ENCODE data around the gene TBC1D1.

The TBC1D1 gene

DNA sequence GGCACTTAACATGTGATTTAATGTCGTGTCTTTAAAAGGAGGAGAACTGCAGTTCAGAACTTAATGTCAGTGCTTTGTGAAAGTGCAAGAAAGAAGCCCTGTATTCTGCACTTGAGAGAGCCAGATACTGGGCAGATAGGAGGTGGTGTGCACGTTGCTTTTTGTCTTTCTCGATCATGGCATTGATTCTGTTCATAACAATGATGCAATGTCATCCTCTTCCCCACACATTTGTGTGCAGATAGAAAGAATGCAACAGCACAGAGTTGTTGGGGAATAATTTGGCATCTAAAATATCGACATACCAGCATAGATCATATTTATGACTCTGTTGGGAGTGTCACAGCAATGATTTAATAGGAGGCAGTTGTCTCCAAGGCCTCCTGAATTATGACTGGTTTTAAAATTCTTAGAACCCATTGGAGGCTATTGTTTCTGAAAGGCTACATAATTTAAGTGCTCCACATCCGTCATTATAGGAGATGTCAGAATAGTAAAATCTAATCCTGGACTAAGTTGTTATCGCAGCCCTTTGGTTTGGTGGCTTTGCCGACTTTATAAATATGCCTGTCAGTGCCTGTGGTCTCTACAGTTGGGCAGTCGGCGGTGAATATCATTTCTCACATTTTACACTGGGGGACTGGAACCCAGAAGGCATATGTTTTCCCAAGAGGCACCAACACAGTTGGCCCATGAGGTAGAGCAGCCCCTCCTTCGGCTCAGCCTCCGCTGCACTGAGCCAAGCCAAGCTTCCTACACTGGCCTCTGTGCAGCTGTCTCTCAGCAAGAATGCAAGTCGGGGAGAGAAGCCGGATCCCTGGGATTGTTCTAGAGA is 194.2 kb downstream of the TBC1D1 start:
- no peak for DNase-seq

DNA sequence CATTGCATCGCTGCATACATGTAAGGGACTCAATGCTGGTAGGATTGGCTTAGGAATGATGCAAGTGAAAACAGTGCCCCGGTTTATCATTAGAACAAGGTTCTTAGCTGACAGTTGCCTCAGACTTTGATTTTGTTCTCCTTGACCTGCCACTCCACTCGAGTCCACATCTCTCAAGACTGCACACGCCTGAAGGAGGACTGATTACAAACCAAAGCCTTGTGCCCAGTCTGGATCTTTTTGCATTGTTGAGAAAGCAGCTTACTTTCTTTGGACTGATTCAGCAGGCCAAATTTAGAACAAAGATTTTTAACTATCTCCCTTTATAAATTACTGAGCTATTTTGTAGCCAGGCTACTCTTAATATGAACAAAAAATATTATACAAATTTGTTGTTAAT is 194.9 kb downstream of the TBC1D1 start:
- no peak for DNase-seq

DNA sequence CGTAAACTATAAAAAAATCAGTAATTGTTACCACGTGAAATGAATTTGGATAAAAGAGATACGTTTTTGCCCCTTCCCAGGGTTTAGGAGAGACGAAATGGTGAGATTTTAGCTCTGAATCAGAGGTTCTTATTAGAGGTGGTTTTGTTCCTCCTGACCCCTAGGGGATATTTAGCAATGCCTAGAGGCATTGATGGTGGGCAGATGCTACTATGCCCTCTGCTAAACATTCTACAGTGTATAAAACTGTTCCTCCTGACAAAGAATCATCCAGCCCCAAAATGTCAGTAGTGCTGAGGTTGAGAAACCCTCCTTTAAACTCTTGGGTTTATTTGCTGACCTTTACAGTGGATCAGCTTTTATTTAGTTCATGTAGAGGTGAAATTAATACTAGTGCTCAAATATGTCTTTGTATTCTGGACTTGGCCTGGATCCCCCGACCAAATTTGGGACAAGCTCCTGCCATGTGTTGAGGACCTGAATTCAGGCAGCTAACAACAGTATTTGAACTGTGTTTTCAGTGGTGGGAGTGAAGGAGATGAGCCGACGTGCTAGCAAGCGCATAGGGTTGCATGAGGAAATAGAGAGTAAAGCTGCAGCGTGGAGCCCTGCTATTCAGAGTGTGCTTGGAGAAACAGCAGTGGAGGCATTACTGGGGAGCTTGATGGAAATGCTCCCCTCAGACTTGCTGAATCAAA is 195.4 kb downstream of the TBC1D1 start:
- no peak for DNase-seq

DNA sequence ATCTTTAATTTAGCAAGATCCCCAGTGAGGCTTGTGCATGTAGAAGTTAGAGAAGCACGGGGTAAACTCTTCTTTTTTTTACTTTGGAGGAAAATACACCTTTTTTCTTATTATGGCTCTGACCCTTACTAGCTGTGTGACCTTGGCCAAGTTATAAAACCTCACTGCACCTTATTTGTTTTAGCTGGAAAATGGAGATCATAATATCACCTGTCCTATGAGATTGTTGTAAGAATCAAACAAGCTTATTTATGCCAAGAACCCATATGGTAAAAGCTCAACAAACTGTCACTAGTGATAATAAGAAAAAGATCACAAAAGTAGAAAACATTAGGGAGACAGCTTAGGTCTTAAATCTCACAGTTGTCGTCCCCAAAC is 196.0 kb downstream of the TBC1D1 start:
- DNase-seq: no peak

DNA sequence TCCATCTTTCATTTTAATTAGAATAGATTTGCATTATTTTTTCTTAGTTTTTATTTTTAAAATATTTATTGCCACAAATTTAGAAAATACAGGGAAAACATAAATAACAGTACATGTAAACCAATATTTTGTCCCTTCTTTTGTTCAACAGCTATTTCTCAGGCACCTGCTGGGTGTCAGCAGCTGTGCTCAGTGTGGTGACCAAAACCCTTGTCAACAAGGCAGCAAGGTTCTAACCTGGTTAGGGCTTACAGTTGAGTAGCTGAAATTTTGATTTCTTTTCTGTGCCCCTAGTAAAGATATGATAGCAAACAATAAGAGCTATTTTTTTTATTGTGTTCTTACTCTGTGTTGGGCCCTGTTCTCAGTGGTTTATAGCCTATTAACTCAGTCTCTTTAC is 197.4 kb downstream of the TBC1D1 start:
- DNase-seq: no peak

DNA sequence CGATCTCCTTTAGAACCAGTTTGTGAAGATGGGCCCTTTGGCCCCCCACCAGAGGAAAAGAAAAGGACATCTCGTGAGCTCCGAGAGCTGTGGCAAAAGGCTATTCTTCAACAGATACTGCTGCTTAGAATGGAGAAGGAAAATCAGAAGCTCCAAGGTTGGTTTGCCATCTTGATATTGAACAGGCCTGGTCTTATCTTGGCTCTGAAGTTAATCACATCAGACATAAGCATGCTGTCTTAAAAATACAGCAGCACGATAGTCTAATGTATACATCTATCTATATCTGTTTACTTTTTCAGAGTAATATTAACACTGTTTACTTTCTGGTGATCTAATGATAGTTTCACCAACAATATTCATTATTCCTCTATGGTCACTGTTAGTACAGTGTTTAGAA is 199.1 kb downstream of the TBC1D1 start:
- DNase-seq: no peak

DNA sequence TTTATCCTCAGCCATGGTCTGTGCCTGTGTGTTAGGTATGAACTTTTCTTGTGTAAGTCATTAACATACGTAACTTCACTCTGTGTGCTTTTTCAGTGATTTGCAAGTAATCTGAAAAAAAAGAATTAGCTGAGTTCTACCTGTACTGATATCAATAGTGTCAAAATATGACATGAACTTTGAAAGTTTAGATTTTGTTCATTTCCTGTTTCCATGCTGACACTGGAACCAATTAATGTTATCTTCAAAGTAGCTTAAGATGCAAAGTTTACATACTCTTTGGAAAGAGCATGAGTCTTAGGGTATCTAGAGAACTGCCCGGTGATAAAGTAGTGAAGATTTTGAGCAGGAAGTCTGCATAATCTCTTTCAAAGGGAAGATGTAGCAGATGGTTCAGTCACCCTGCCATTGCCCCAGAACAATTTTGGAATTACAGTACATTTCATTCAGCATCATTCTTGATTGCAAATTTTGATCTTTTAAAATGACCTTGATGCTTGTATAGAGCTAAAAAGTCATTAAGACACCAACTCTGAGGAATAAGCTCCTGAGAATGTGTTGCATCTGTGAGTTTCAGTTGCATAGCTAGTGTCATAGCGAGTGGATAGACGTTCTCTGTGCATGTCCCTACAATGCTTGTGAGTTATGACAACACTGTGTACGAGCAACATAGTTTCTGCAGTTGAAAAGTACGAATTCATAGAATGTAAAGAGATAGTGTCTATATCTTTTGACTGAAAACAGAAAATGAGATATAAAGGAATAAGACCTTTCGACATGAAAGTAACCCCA is 199.8 kb downstream of the TBC1D1 start:
- no peak for DNase-seq

DNA sequence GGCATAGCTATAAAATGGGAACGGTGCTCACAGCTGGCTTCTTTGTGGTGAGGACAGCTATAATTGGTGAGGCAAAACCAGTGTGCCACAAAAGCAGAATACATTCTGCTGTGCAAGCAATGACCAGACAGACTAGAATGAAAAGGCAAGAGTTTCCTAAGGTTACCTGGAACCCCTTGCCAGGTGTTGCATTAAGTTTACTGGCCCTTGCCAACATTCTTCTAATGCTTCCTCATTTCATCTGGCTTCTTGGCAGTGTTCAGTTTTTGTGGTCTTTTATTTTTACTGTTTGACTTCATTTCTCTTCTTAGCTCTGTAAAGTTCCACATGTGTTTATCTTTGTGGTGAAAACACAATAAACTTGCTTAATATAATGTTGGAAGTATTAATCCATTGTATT is 200.8 kb downstream of the TBC1D1 start:
- no peak for DNase-seq

DNA sequence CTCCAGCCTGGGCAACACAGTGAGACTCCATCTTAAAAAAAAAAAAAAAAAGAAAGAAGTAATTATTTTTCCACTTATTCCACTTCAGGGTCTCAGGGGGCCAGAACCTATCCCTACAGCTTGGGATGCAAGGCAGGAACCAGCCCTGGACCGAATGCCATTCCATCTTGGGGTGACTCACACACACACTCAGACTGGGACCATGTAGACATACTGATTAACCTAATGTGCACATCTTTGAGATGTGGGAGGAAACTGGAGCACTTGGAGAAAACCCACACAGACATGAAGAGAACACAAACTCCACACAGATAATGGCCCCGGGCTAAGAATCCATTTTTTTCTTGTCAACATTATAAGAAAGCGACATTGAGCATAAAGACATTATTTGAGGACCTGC is 201.8 kb downstream of the TBC1D1 start:
- DNase-seq: no peak

DNA sequence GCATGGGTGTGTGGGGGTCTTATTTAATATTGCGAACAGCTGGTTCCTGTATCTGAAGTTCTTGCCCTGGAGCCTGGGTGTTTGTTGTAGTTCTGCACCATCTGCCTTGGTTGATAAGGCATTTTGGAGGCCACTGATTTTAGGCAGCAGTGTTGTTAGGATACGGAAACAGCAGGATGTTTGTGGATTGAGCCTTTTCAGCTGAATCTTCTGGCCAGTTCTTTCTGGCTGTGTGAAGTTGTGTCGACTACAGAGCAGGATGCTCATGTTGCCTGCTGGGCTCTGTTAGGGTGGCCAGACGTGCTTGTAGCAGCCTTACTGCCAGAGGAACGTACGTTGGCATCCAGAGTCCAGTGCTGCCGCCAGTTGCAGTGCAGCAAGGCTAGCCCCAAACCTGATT is 203.5 kb downstream of the TBC1D1 start:
- DNase-seq: no peak

DNA sequence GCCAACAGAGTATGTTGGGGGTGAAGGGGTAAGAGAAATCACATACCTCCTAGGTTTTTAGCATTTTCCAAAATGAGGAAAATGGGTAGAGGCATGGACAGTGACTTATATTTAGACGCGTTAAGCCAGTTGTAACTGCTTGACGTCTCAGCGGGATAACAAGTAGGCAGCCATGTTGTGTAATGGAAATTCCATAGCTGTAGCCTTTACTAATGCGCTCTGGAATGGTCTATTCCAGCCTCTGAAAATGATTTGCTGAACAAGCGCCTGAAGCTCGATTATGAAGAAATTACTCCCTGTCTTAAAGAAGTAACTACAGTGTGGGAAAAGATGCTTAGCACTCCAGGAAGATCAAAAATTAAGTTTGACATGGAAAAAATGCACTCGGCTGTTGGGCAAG is 204.8 kb downstream of the TBC1D1 start:
- no peak for DNase-seq

DNA sequence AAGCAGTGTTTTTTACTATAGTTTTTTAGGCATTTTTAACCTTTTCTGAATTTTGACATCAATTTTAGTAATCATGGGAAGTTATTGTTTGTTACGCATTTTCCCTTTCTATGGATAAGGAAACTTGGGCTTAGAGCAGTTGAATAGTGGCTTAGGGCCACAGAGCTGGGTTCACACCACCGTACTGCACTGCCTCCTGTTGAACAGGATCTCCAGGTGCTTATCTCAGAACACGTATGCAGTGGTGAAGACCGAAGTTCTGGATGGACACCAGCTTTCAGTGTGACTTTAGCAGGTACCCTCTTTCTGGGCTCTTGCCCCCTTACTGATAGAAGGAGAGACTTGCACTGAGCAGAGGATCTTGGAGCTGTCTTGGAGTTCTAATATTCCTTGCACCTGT is 206.9 kb downstream of the TBC1D1 start:
- DNase-seq: no peak

DNA sequence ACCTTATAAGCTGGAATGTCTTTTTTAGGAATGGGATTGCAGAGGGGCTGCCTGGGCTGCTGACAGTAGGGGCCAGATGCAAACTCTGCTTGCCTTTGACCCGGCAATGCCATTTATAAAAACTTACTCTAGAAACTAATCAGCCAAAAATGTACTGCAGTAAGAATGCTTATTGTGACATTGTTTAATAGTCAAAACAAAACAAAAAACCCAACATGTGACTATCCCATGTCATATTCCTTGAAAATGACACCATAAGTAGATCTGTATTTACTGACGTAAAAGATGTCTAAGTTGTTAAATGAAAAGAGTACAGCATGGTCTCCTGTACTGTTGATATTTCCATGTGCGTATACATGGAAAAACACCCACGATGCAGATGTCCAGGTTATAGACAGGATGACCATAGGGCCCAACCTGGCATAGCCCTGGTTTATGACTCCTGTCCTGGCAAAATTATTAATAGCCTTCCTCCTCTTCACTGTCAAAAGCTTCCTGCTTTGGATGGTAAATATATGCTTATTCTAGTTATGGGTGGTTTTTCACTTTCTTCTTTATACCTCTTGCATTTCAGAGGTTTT is 208.2 kb downstream of the TBC1D1 start:
- DNase-seq: no peak

DNA sequence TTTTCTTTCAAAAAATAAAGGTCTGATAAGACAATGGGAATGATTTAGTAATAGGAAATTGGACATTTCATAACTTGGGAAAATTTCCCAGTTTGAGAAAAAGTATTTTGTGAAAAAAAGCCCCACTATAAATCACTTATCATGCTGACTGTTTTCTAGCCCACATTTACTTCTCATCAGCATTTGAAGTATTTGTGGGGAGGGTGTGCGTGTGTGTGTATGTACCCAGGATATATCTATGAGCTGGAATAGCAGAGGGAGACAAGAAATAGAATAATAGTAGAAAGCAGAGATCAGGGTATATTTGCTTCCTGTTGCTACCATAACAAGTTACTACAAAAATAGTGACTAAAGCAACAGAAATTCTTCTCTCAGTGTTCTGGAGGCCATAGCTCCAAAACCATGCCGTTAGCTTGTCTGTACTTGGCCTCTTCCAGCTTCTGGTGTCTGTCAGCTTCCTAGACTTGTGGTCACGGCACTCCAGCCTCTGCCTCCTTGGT is 209.1 kb downstream of the TBC1D1 start:
- DNase-seq: no peak

DNA sequence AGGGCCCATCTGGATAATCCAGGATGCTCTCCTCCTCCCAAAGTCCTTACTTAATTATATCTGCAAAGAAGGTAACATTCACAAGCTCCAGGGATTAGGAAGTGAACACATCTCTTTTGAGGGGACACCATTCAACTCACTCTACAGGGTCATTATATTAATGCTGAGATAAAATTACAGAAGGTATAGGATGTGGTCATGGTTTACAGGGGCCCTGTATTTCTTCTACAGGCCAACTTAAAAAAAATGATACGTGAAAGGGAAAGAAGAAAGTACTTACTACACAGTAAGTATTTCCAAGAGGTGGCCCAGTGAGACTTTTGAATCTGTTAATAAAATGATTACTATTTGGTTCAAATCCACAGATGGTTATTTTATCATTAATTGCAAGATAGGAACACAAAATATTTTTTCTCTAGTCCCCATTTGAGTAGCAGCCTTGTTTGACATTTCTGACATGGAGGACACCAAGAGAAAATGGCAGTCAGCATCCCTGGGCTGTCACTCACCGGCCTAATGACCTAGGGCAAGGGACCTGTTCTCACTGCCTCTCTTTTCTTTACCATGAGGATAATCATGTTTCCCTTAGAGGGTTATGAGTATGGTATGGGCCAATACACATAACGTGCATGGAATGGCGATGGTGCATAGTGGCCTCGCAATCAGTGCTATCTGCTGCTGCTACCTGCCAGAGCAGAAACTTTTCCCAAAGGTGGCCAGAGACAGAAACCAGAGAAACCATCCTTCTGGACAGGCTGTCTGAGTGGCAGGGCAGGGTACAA is 209.8 kb downstream of the TBC1D1 start:
- DNase-seq: no peak

DNA sequence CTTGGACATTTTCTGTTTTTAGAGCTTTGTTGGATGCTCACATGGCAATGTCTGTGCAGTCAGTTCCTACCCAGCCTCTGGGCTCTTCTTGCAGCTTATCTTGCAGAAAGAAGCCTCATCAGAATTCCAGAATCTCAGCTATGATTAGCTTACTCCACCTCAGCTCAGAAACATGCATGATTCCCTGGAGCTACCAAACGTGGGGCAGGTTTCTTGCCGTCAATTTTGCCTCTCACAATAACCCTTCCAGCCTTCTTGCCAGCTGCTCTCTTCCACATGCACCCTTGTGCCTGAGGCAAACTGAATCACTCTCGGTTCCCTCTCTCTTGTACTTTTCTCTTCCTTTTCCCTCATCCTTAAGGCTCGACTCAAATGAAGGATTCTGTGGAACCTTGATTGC is 210.7 kb downstream of the TBC1D1 start:
- DNase-seq: no peak

DNA sequence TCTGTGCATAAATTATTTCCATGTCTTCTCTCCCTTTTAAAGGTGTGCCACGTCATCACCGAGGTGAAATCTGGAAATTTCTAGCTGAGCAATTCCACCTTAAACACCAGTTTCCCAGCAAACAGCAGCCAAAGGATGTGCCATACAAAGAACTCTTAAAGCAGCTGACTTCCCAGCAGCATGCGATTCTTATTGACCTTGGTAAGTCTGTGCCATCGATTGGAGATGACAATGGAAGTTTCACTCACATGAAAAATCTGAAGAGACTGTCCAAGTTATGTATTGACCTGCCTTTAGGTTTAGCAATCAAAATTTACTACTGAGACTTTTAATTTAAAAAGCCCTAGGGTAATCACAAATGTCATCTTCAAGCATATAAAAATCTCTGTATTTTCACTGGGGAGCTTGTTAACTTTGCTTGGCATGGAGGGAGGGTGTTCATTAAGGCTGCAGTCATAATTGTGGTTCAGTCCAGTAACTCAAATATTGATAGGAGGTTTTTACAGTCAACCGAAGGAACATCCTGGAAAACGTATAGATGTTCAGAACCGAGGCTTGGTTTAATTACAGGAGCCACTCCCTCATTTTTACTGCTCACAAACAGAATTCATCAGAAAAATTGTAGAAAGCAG is 212.2 kb downstream of the TBC1D1 start:
- DNase-seq: no peak

DNA sequence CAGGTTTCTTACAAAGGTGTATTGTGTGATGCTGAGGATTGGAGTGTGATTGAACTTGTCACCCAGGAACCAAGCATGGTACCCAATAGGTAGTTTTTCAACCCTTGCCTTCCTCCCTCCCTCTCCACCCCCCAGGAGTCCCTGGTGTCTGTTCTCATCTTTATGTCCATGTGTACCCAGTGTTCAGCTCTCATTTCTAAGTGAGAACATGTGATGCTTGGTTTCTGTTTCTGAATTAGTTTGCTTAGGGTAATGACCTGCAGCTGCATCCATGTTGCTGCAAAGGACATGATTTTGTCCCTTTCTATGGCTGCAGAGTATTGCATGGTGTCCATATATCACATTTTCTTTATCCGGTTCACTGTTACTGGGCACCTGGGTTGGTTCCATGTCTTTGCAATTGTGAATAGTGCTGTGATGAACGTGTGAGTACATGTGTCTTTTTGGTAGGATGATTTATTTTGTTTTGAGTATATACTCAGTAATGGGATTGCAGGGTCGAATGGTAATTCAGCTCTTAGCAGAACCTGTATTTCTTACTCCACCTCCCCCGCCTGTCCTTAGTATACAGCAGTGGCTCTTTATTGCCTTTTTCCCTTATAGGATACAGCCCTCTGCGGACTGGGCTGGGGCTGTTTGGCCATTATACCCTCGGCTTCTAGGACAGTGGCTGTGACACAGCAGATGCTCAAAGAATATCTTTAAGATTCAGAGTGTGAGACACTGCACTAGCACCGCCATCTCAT is 214.8 kb downstream of the TBC1D1 start:
- no peak for DNase-seq

DNA sequence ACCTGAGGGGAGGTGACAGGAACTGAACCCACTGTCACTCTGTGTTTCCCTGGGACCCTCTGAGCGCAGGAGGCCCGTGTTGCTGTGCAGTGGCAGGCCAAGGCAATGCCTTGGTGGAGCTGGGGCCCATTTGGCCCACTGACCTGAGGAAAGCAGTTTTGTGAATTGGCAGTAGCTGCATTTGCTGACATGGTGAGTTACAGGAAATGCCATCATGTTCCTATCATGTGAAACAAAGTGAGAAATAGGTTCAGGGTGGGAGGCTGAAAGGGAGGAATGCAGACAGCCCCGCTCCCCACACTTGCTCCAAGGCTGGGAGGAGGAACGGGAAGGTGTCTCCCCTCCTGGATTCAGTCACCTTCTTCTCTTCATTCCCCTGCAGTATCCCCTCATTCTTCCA is 215.4 kb downstream of the TBC1D1 start:
- DNase-seq: no peak

DNA sequence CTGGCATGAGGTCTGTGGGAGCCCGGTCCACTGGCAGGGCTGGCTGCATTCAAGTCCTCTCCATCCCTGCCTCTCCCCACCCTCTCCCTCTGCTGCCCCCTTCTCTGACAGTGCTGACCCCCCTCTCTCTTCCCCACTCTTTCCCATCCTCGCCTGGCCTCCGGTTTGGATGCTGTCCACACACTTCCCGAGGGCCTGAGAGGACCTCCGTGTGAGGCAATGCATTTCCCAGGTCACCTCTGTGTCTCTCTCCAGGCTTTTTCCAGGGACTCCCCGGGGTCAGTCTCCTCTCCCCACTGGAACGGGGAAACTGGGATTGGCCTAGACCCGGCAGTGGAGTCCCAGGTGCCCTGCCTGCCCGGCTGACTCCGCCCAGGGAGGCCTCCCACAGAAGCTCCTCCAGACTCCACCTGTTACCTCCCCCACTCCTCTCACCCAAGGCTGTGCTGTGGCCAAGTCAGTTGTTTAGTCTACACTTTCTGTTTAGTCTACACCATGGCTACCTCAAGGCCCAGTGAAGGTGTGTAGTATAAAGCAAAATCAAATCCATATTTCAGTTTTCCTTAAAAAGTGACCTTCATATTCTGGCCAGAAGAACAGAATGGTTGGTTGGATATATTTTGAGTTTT is 216.1 kb downstream of the TBC1D1 start:
- no peak for DNase-seq

DNA sequence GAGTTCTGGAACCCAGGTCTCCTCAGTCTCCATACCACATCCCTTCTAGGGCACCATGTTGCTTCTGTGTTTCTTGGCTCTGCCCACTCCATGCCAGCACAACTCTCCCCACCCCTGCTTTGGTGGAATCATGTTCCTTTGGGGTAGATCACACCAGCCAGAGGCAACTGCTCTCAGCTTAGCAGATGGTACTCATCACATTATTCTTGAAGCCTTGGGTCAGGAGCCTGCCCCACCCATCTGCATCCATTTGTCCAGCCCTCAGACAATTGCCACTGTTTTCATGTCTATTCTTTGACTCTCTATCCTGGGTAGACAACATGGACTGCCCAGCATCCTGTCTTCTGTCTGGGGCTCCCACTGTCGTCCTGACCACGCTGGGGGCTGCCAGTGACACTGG is 216.9 kb downstream of the TBC1D1 start:
- DNase-seq: no peak
